H9 (cell line): ENCODE measurements around the gene B4GALNT2. TPM values are rescaled to one million over a fixed set of nuclear protein-coding genes. Genes with fewer than 3 reads are reported as not detected.

Source experiments
- DNase-seq: peaks from one replicate; pipeline ENCODE4 v3.0.0-alpha.2; 2017
- H2AFZ ChIP-seq: one replicate; pipeline ENCODE4 v1.6.1; 2013; ENCODE audit warnings: mild to moderate bottlenecking, low read length, control low read depth, moderate library complexity
- H2AK5ac ChIP-seq: 2 replicates; pipeline ENCODE4 v1.6.1; 2013; ENCODE audit warnings: low read length, control low read depth, mixed read lengths; ENCODE audit not compliant: insufficient read length
- H2BK120ac ChIP-seq: one replicate; pipeline ENCODE4 v1.6.1; 2013; ENCODE audit warnings: low read depth, mild to moderate bottlenecking, low read length, control low read depth, inconsistent platforms; ENCODE audit not compliant: poor library complexity, severe bottlenecking
- H2BK12ac ChIP-seq: 2 replicates; pipeline ENCODE4 v1.6.1; 2013; ENCODE audit warnings: low read length, control low read depth, mixed read lengths, low read depth; ENCODE audit not compliant: insufficient read length
- H2BK15ac ChIP-seq: 2 replicates; pipeline ENCODE4 v1.6.1; 2013; ENCODE audit warnings: low read depth, low read length, control low read depth
- H2BK20ac ChIP-seq: one replicate; pipeline ENCODE4 v1.6.1; 2013; ENCODE audit warnings: low read depth, mild to moderate bottlenecking, low read length, control low read depth, inconsistent platforms; ENCODE audit not compliant: poor library complexity, severe bottlenecking
- H2BK5ac ChIP-seq: 2 replicates; pipeline ENCODE4 v1.6.1; 2013; ENCODE audit warnings: low read length, control low read depth, mixed read lengths; ENCODE audit not compliant: insufficient read length
- H3K14ac ChIP-seq: 2 replicates; pipeline ENCODE4 v1.6.1; 2013; ENCODE audit warnings: low read length, control low read depth; ENCODE audit not compliant: insufficient read depth
- H3K18ac ChIP-seq: 2 replicates; pipeline ENCODE4 v1.6.1; 2013; ENCODE audit warnings: low read depth, mild to moderate bottlenecking, mixed read lengths, low read length, control low read depth; ENCODE audit not compliant: insufficient read length
- H3K23ac ChIP-seq: 2 replicates; pipeline ENCODE4 v1.6.1; 2013; ENCODE audit warnings: low read length, control low read depth, mixed read lengths, low read depth; ENCODE audit not compliant: insufficient read length
- H3K23me2 ChIP-seq: 2 replicates; pipeline ENCODE4 v1.6.1; 2013; ENCODE audit warnings: low read depth, mild to moderate bottlenecking, mixed read lengths, low read length, control low read depth; ENCODE audit not compliant: insufficient read length, poor library complexity, severe bottlenecking
- H3K27ac ChIP-seq: 2 replicates; pipeline ENCODE4 v1.5.1; 2013; ENCODE audit warnings: low read length, control low read depth, mixed read lengths, low read depth; ENCODE audit not compliant: insufficient read length
- H3K27me3 ChIP-seq: 2 replicates; pipeline ENCODE4 v1.6.1; 2013; ENCODE audit warnings: low read length, control low read depth, inconsistent platforms; ENCODE audit not compliant: insufficient read depth
- H3K4ac ChIP-seq: 2 replicates; pipeline ENCODE4 v1.6.1; 2013; ENCODE audit warnings: low read depth, mild to moderate bottlenecking, control low read depth, inconsistent platforms, low read length, moderate library complexity
- H3K4me1 ChIP-seq: 2 replicates; pipeline ENCODE4 v1.6.1; 2013; ENCODE audit warnings: low read length, control low read depth, inconsistent platforms; ENCODE audit not compliant: insufficient read depth
- H3K4me2 ChIP-seq: 2 replicates; pipeline ENCODE4 v1.6.1; 2013; ENCODE audit warnings: low read length, control low read depth, mixed read lengths; ENCODE audit not compliant: insufficient read length, insufficient read depth
- H3K56ac ChIP-seq: 2 replicates; pipeline ENCODE4 v1.6.1; 2013; ENCODE audit warnings: low read depth, mild to moderate bottlenecking, mixed read lengths, low read length, control low read depth; ENCODE audit not compliant: insufficient read length
- H3K79me1 ChIP-seq: 2 replicates; pipeline ENCODE4 v1.6.1; 2013; ENCODE audit warnings: low read depth, mild to moderate bottlenecking, moderate library complexity, low read length, control low read depth, inconsistent platforms; ENCODE audit not compliant: insufficient read depth, poor library complexity, severe bottlenecking
- H3K79me2 ChIP-seq: 2 replicates; pipeline ENCODE4 v1.6.1; 2013; ENCODE audit warnings: low read length, control low read depth, inconsistent platforms; ENCODE audit not compliant: insufficient read depth
- H3K9ac ChIP-seq: 2 replicates; pipeline ENCODE4 v1.6.1; 2013; ENCODE audit warnings: low read length, control low read depth, mixed read lengths; ENCODE audit not compliant: insufficient read length; ENCODE audit errors: extremely low read depth
- H3K9me3 ChIP-seq: one replicate; pipeline ENCODE4 v1.6.1; 2013; ENCODE audit warnings: low read depth, low read length, inconsistent platforms; ENCODE audit not compliant: control insufficient read depth
- H3T11ph ChIP-seq: one replicate; pipeline ENCODE4 v1.6.1; 2013; ENCODE audit warnings: mild to moderate bottlenecking, low read length, control low read depth, inconsistent platforms
- H4K20me1 ChIP-seq: one replicate; pipeline ENCODE4 v1.6.1; 2013; ENCODE audit not compliant: control insufficient read depth, insufficient read length, insufficient read depth
- H4K5ac ChIP-seq: 2 replicates; pipeline ENCODE4 v1.6.1; 2013; ENCODE audit warnings: low read depth, mild to moderate bottlenecking, mixed read lengths, low read length, control low read depth; ENCODE audit not compliant: insufficient read length
- H4K8ac ChIP-seq: replicated peaks from 2 replicates; pipeline ENCODE4 v1.6.1; 2013; ENCODE audit warnings: low read length, control low read depth, mixed read lengths, low read depth; ENCODE audit not compliant: insufficient read length
- H4K91ac ChIP-seq: 2 replicates; pipeline ENCODE4 v1.6.1; 2013; ENCODE audit warnings: low read depth, mild to moderate bottlenecking, moderate library complexity, mixed read lengths, low read length, control low read depth; ENCODE audit not compliant: insufficient read length
- H3K27ac Mint-ChIP-seq, 3 experiments: 2 replicates in 2 of 3; 3 replicates in 1 of 3; pipeline ENCODE4 v1.8.0; 2020 to 2021; ENCODE audit warnings: mixed read lengths in 3 of 3, mild to moderate bottlenecking in 1 of 3, moderate library complexity in 1 of 3
- H3K27me3 Mint-ChIP-seq: 2 replicates; pipeline ENCODE4 v1.8.0; 2021; ENCODE audit warnings: low read depth, mild to moderate bottlenecking, moderate library complexity, mixed read lengths
- H3K36me3 Mint-ChIP-seq, 3 experiments: 2 replicates in 2 of 3; 3 replicates in 1 of 3; pipeline ENCODE4 v1.8.0; 2020 to 2021; ENCODE audit warnings: low read depth in 3 of 3, mixed read lengths in 3 of 3; ENCODE audit not compliant: insufficient read depth in 1 of 3
- H3K4me1 Mint-ChIP-seq, 2 experiments: 2 replicates each; pipeline ENCODE4 v1.8.0; 2020; ENCODE audit warnings: mixed read lengths in 2 of 2
- H3K4me3 Mint-ChIP-seq, 2 experiments: 2 replicates in 1 of 2; 3 replicates in 1 of 2; pipeline ENCODE4 v1.8.0; 2020 to 2021; ENCODE audit warnings: mild to moderate bottlenecking in 2 of 2, mixed read lengths in 2 of 2, moderate library complexity in 1 of 2
- H3K9me3 Mint-ChIP-seq, 2 experiments: 2 replicates in 1 of 2; 3 replicates in 1 of 2; pipeline ENCODE4 v1.8.0; 2020; ENCODE audit warnings: mild to moderate bottlenecking in 2 of 2, mixed read lengths in 2 of 2, moderate library complexity in 1 of 2
- WGBS: extraction: QIAGEN DNeasy Blood & Tissue Kit; methylation state at CpG from one replicate; pipeline ENCODE4 v1.1.7; 2013; ENCODE audit warnings: missing lambda C conversion rate, low lambda C conversion rate, mixed read lengths; ENCODE audit not compliant: insufficient read length; ENCODE audit errors: extremely low coverage; 5-methylcytosine and 5-hydroxymethylcytosine counted together
- total RNA-seq: library from RNA; stranded (reverse); gene quantifications from 2 replicates; pipeline ENCODE4 v1.2.1, GENCODE V29; 2021
- TF ChIP-seq, protein P1 (sequence below): fragments of 200-600 bp; sonication (generic); conservative IDR thresholded peaks from 3 replicates; pipeline ENCODE4 v1.8.0; 2021; ENCODE audit warnings: antibody characterized with exemption, mild to moderate bottlenecking

The B4GALNT2 gene
- total RNA-seq, 1 experiment from 2014 or later, result not detected

GRCh38 chr17:49225554-49226236 is 93.1 kb downstream of the B4GALNT2 start:
- peaks cover 97% of the 10 kb centered on the region for H3K27me3 Mint-ChIP-seq

More at GRCh38 chr17:49225554-49226236, 93.1 kb downstream of the B4GALNT2 start:
- TF ChIP-seq, protein P1, sequence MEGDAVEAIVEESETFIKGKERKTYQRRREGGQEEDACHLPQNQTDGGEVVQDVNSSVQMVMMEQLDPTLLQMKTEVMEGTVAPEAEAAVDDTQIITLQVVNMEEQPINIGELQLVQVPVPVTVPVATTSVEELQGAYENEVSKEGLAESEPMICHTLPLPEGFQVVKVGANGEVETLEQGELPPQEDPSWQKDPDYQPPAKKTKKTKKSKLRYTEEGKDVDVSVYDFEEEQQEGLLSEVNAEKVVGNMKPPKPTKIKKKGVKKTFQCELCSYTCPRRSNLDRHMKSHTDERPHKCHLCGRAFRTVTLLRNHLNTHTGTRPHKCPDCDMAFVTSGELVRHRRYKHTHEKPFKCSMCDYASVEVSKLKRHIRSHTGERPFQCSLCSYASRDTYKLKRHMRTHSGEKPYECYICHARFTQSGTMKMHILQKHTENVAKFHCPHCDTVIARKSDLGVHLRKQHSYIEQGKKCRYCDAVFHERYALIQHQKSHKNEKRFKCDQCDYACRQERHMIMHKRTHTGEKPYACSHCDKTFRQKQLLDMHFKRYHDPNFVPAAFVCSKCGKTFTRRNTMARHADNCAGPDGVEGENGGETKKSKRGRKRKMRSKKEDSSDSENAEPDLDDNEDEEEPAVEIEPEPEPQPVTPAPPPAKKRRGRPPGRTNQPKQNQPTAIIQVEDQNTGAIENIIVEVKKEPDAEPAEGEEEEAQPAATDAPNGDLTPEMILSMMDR, result no peak
- Histone ChIP-seq H3K18ac (no peak overlapping the region), H3K9ac (no peak overlapping the region), H3K56ac (no peak overlapping the region), H3T11ph (no peak overlapping the region), H3K14ac (no peak overlapping the region), H2AFZ (no peak overlapping the region), H2BK15ac (no peak overlapping the region), H2AK5ac (no peak overlapping the region), H3K4me2 (no peak overlapping the region), H4K20me1 (no peaks in the 10 kb centered on the region), H4K8ac (no peak overlapping the region), H2BK12ac (no peak overlapping the region), H3K79me1 (no peaks in the 10 kb centered on the region), H3K23ac (no peak overlapping the region), H3K23me2 (peaks cover 8% of the 10 kb centered on the region), H3K79me2 (no peaks in the 10 kb centered on the region), H3K4me1 (no peaks in the 10 kb centered on the region), H2BK20ac (no peak overlapping the region), H4K5ac (no peak overlapping the region), H3K9me3 (no peaks in the 10 kb centered on the region), H3K27ac (no peak overlapping the region), H3K4ac (no peak overlapping the region), H4K91ac (no peak overlapping the region), H2BK120ac (no peak overlapping the region), H2BK5ac (no peak overlapping the region), H3K27me3 (peaks cover 17% of the 10 kb centered on the region; the same call in 1 of the 2 replicates)
- Mint-ChIP-seq H3K4me1 (peaks cover 24 to 27% of the 10 kb centered on the region in 2 experiments), H3K27ac (no peak overlapping the region; a peak in 1 of 7 replicates), H3K9me3 (no peaks in the 10 kb centered on the region), H3K36me3 (no peaks in the 10 kb centered on the region), H3K4me3 (no peak overlapping the region; a peak in 1 of 5 replicates)
- DNase-seq, result no peak
- no CpG with 5 or more reads among the region's 8 CpGs for WGBS

Other genes with a start within 250 kb of the B4GALNT2 start
- gene ATP5MC1, start 240.0 kb upstream of the B4GALNT2 start, total RNA-seq, result 84.7 and 91.5 TPM in 2 replicates
- 78.0 and 80.0 TPM in 2 replicates for gene UBE2Z, start 224.4 kb upstream of the B4GALNT2 start, total RNA-seq
- 129 and 139 TPM in 2 replicates for gene SNF8, start 187.9 kb upstream of the B4GALNT2 start, total RNA-seq
- gene GIP, start 164.2 kb upstream of the B4GALNT2 start, total RNA-seq, result not detected in 2 replicates
- 432 and 434 TPM in 2 replicates for gene IGF2BP1, start 135.4 kb upstream of the B4GALNT2 start, total RNA-seq
- 0.42 and 1.1 TPM in 2 replicates for gene GNGT2, start 77.8 kb downstream of the B4GALNT2 start, total RNA-seq
- gene ABI3, start 77.9 kb downstream of the B4GALNT2 start, total RNA-seq, result 2.1 and 2.4 TPM in 2 replicates
- 0.31 and 0.63 TPM in 2 replicates for gene PHOSPHO1, start 98.0 kb downstream of the B4GALNT2 start, total RNA-seq
- gene ZNF652, start 229.5 kb downstream of the B4GALNT2 start, total RNA-seq, result 33.6 and 34.1 TPM in 2 replicates